ELR (cell line): Measurements from ENCODE around the gene PTPRJ.
"Not testable (repeated sequence)": the region's sequence is repeated elsewhere in the genome, so short reads cannot be mapped to it uniquely, and the experiment has no call there.

Source experiments
- DNase-seq: peaks from one replicate; pipeline ENCODE4 v3.0.0-alpha.2; 2015; ENCODE audit warnings: low read depth

The PTPRJ gene

GRCh38 chr11:48018528-48019216 is 38.3 kb downstream of the PTPRJ start:
- DNase-seq = no peak

GRCh38 chr11:48019217-48019584 is 38.8 kb downstream of the PTPRJ start:
- DNase-seq = no peak

- no peak for DNase-seq
Measured at GRCh38 chr11:48019595-48019994, 39.2 kb downstream of the PTPRJ start.

DNA sequence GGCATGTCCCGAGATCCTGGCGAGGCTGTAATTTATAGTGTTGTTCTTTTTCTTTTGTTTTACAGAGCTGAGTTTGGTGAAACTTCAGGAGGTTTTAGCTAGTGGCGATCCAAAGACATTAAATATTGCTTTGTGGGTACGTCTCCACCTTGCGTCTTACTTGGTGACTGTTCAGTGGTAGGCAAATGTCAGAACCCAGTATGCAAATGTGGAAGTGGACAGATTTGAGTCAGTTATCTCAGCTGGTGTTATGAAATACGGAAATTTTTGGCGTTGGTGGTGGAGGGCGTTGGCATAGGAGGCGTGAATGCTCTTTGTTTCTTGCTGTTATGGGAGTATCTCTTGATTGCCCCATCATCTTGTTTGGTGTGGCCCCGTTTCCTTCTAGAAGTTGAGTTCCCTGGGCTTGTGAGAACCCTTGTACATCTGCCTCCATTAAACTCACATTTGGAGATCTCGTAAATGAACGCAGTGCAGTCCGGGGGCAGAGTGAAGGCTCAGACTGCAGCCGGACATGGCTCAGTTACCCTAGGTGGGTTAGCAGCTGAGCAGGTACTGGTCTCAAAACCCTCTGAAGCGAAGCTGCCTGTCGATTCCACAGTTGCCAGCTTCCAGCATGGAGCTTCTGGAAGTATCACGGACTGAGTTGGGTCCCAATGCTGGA is 39.9 kb downstream of the PTPRJ start:
- DNase-seq = no peak

GRCh38 chr11:48021201-48021820 is 41.0 kb downstream of the PTPRJ start:
- not testable (repeated sequence) for DNase-seq

- no peak for DNase-seq
Measured at GRCh38 chr11:48022445-48022844, 42.1 kb downstream of the PTPRJ start.

DNA sequence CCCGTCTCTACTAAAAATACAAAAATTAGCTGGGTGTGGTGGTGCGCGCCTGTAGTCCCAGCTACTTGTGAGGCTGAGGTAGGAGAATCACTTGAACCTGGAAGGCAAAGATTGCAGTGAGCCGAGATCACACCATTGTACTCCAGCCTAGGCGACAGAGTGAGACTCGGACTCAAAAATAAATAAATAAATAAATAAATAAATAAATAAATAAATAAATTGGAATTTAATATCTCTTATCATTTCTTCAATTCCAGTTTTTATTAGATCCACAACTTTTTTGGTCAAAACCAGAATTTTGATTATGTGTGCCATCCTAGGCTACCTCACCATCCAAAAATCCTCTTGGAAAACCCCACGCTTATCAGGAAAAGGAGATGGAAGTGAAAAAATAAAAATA is 43.2 kb downstream of the PTPRJ start:
- DNase-seq = not testable (repeated sequence)

- no peak for DNase-seq
Measured at GRCh38 chr11:48024635-48025071, 44.3 kb downstream of the PTPRJ start.

DNA sequence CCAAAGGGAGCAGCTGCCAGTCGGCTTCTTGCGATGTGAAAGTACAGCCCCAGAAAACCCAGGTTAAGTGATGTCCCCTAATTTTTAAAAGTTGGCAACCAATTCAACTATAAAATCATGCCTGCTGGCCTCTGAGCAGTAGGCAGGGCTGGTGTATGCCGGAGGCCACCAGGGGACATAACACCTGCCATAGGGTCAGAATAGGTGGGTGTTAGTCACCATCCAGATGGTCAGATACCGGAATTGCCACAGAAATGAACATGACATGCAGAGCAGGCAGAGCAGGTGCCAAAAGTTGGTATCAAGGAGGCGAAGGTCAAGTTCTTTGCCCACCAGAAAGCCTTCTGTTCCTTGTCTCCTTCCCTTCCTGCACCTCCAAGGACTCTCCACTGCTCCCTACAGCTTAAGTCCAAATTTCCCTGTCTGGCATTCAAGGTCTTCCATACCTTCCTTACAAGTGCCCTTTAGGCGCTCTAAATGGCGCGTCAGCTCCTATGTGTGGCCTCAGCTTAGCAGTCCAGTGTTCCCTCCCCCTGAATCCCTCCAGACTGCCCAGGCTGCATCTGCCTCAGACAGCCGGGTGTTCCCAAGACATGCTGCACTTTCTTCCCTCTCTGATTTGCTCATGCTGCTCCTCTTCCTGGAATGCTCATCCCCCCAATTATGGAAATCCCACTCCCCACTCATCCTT is 45.1 kb downstream of the PTPRJ start:
- DNase-seq = no peak

DNA sequence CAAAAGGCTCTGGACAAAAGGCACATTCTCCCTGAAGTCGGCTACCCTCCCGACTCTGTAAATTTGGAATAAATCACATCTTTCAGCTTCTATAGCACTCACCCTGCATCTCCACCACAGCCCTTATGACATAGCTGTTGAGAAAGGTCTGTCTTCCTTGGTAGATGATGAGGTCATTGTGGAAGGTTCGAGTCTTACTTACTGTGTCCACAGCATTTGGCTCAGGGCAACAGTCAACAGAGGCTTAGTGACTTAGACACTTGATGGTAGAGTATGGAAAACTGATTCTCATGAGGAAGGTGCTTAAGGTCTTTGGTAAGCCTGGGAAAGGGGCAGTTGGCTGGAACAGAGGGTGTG is 45.6 kb downstream of the PTPRJ start:
- no peak for DNase-seq

GRCh38 chr11:48028914-48029680 is 48.7 kb downstream of the PTPRJ start:
- peak; percentile 48 for DNase-seq

DNA sequence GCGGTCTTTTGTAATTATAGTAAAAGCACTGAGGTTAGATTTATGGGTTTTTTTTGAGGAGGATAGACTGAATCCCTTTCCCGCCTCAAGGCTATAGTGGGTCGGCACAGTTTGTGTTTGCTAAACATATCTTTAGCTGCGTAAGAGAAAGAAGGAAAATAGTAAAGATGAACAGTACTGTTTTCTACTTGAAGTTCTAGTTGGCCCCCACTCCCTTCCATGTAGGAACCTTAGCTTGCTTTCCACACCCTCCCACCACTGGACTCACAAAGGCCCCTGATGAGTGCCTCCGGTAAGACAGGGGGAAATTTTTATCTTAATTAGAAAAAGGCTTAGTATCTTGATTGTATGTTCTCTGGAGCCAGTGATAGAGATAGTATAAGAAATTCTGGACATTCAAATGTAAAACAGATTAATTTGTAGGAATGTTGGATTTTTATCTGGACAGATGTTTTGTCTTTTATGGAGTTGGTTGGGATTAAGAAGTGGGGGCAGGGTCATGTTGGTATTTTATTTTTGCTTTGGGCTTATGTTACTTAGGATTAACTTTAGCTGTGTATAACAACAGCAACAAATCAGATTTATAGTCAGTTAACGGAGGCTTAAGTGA is 49.4 kb downstream of the PTPRJ start:
- no peak for DNase-seq

DNA sequence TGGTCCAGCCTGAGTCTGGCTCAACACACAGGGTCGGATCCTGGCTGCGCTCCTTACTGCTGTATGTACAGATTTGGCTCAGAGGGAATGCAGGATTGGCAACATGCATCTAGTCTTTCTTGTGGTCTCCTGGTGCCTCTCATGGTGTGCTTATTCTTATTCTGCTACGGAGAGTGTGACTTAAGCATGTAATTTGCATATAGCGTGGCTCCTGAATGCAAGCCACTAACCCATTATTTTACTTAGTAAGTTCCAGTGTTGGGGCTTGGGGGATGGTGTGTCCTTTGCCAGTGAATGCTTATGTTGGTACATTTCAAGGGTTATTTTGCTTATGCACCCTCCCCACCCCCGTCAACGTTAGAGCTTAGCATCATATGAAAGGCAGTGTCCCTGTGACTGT is 51.2 kb downstream of the PTPRJ start:
- no peak for DNase-seq

DNA sequence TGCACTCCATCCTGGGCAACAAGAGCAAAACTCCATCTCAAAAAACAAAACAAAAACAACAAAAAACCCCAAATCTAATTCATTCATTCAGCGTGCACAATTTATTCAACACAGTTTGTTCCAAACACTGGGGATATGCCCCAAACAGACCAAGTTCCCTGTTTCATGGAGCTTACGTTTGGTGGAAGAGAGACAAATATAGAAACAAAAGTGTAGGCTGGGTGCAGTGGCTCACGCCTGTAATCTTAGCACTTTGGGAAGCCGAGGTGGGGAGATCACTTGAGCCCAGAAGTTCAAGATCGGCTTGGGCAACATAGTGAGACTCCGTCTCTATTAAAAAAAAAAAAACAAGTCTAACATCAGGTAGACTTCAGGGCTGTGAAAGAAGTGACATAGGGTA is 52.4 kb downstream of the PTPRJ start:
- no peak for DNase-seq

GRCh38 chr11:48033918-48034341 is 53.6 kb downstream of the PTPRJ start:
- no peak for DNase-seq

DNA sequence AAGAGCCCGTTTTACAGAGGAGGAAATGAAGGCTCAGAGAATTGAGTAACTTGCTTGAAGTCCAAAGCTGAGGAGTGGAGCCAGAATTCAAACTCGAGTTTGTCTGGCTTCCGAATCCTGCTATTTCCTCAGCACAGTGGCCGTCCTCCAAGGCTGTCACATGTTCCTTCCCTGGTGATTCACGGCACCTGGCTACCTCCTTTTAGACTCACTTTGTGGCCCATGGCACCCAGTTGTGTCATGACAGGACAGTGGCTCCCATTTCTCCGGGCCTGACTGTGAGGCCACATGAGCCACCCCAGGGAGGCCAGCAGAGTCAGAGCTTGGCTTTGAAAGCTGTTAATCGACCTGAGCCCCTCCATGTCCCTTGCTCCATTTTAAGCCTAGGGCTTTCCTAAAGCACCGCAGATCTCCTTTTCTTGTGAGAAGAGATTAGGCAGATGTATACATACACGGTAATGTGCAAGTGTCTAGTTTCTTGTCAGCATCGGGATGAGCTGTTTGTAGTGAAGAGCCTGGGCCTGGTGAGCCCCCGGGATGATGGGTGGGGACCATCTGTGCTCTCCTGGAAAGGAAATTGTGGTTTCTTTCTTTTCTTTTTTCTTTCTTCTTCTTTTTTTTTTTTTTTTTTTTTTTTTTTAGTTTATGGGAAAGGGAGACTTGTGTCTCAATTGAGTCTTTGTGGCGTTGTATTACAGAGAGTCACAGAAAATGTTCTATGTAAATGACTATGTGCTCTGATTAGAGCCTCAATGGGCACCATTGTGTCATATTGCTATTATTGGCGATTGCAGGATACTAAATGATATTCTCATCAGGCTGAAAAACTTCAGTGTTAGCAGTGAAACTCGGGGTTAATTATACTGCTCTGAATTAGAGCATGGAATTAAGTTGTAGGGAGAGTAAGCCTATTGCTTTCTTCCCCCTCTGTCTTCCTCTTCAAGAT is 54.8 kb downstream of the PTPRJ start:
- no peak for DNase-seq

DNA sequence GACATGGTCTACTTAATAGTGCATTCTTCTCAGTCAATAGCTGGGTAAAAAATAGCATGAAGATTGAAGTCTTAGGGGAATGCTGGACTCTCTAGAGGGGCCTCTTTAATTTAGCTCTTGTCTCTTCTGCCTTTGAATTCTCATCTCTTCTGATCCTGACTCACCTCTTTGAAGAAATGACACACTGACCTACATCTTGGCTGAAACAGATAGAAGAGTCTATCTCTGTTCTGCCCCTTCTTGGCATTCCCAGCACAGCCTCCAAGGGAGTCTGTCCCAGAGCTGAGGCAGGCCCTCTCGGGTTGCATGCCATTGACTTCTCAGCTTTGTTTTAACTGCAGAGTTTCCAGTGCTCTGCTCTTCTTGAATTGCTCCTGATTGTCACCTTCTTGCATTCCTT is 55.7 kb downstream of the PTPRJ start:
- DNase-seq = peak; percentile 14

DNA sequence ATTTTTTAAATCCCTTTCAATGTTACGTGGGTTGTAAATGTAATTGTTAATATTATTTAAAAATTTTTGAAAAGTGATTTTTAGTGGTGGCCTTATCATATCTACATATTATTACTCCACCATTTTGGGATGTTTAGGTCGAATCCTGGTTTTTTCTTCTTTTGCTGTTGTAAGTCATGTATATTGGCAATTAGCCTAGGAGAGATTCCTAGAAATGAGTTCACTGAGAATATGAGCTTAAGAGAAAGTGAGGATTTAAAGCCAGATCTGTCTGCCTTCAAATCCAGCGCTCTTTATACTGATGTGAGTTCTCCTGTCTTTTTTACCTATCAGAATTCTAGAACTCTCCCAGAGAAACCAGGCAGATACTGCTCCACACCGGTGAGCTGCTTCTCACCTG is 56.1 kb downstream of the PTPRJ start:
- no peak for DNase-seq

- DNase-seq = no peak
Measured at GRCh38 chr11:48037709-48038468, 57.5 kb downstream of the PTPRJ start.
